Measurements from ENCODE around the gene GALNT14.
"Not testable (repeated sequence)": the region's sequence is repeated elsewhere in the genome, so short reads cannot be mapped to it uniquely, and the experiment has no call there.

The GALNT14 gene

DNA sequence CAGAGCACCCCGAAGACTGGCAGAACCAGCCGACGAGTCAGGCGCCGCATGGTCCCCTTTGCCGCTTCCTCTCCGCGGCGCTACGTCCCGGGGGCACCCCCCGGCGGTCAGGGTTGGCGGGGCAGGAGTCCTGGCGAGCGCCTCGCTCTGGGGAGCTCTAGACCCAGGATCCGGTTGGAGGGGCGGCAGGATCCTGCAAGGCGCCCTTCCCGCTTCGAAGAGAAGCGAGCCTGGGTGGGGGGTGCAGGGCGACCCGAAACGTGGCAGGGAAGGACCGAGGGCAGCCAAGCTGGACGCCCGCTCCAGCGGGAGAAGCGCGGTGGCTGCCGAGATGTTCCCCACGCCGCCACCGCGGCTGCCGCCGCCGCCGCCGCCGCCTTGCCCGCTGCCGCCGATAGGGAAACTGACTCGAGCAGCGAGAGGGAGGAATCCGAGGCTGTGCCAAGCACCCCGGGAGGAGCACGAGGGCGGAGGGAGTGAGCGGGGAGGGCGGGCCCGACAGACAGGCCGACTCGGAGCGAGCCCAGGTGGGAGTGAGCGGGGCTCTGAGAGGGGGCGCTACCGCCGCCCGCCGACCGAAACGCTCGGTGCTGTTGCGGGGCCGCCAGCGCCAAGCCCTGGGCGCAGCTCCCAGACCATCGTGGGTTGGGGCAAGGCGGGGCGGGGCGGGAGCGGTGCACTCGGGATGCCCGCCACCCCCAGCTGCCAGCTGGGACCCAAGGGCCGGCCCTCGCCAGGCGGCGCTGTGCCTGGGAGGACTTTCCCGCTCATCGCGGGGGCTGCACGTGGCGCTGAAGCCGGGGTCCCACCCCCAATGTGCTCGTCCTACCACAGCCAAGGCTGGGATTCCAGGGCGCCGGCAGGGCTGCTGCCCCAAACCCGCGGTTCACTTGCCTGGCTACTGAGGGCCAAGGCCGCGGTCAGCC lies at the start of gene GALNT14:
Gene GALNT14 (minus strand): TSS at position 404 of the 926 bp plus-strand sequence. CDS start 354 bp downstream, at position 50.
- peak in 1 of 2 experiments; percentile 24 for DNase-seq (ENCODE audit: low read depth in 2 of 2)

GRCh38 chr2:31187166-31187565 lies 48.9 kb upstream of the GALNT14 start:
- DNase-seq (ENCODE audit: low read depth in 2 of 2), result no peak

DNA sequence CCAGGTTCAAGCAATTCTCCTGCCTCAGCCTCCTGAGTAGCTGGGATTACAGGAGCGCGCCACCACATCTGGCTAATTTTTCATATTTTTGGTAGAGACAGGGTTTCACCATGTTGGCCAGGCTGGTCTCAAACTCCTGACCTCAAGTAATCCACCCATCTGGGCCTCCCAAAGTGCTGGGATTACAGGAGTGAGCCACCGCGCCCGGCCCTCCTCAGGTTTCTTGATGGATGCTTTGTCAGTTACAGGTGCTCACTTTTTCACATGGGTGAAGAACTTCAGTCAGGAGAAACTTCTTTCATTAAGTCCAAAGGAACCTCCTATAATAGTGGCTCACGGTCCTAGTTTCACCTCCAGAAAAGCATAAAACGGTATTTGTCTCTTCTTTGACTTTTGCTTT lies 45.7 kb upstream of the GALNT14 start:
- not testable (repeated sequence) for DNase-seq (ENCODE audit: low read depth in 2 of 2)

DNA sequence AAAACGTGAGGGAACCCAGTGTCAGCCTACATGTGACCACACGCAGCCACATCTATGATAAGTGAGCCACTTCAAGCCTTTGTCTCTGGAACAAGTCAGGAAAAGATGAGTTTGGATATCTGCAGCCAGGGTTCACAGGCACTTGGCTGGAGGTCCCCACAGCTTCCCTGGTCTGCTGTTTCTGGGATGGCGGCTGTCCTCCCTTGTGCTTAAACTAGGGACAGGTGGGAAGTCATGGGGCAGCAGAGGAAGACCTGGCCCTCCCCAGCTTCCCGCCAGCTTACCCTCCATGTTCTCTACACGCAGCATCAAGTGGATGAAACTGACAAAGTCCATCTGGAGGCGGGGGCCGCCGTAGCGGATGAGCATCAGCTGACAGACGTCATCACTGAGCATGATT lies 38.5 kb upstream of the GALNT14 start:
- no peak for DNase-seq (ENCODE audit: low read depth in 2 of 2)

- DNase-seq (ENCODE audit: low read depth in 2 of 2), result no peak
Observed at GRCh38 chr2:31171142-31171541, 32.9 kb upstream of the GALNT14 start.

GRCh38 chr2:31170071-31170698 lies 31.9 kb upstream of the GALNT14 start:
- DNase-seq (ENCODE audit: low read depth in 2 of 2), result peak; percentile 24 to 32

DNA sequence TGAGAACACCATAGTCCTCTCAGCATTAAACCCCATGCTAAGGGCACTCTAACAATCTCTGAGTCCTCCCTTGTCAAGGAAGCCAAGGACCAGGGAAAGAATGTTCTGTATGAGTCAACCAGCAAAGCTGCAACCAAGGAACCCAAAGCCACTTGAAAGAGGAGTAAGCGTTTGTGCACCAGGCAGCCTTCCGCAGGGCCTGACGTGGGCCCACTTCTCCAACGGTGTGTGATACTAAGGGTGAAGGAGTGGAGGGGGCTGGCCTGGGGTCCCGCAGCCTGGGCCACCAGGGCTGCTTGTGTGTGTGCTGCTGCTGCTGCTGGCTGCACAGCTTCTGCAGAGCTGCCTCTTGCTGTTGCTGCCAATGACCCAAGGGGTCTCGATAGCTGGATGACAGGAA lies 30.1 kb upstream of the GALNT14 start:
- no peak for DNase-seq (ENCODE audit: low read depth in 2 of 2)

- DNase-seq (ENCODE audit: low read depth in 2 of 2), result no peak
Observed at GRCh38 chr2:31166925-31167324, 28.7 kb upstream of the GALNT14 start.

GRCh38 chr2:31163011-31163539 lies 24.8 kb upstream of the GALNT14 start:
- DNase-seq (ENCODE audit: low read depth in 2 of 2), result no peak

DNA sequence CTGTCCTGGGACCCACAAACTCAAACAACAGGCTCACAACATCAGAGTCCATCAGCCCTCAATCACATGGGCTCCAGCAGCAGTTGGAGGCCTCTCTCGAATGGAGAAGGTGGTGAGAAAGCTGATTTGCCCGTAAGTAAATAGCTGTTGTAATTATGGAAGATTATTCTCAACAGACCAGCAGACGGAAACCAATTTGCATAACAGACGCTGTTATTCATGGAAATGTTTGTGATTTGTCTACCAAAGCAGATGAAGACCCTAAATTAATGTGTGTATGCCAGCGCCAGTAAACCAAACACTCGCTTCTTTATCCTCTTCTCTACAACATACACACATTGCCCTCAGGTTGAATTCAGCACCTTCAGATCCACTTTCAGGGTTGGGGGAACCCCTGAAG lies 23.4 kb upstream of the GALNT14 start:
- no peak for DNase-seq (ENCODE audit: low read depth in 2 of 2)

GRCh38 chr2:31151501-31151900 lies 13.3 kb upstream of the GALNT14 start:
- no peak for DNase-seq (ENCODE audit: low read depth in 2 of 2)

DNA sequence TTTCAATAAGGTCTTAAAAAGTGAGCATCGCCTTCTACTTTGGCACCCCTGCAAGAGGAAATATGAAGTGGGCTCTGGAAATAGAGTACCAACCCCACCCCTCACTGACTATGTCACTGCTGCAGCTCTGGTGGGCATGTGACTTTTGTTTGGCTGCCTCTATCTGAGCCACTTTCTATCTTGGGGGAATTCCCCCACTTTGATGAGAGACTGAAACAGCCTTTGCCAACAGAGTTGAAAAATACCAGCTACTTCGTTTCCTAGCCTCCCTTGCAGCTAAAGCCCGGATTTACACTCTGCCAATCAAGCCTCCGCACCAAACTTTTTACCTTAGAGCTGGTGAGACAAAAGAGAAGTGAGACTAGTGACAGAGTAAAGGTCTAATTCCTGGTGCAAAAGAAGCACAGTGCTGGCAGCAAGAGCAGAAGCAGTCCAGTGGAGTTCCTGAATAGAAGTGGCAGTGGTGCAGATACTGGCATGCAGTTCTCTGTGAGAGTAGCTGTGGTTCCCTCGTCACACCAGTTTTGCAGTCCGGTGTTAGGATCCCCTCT lies 12.0 kb upstream of the GALNT14 start:
- DNase-seq (ENCODE audit: low read depth in 2 of 2), result no peak

GRCh38 chr2:31148514-31148913 lies 10.3 kb upstream of the GALNT14 start:
- DNase-seq (ENCODE audit: low read depth in 2 of 2), result no peak

DNA sequence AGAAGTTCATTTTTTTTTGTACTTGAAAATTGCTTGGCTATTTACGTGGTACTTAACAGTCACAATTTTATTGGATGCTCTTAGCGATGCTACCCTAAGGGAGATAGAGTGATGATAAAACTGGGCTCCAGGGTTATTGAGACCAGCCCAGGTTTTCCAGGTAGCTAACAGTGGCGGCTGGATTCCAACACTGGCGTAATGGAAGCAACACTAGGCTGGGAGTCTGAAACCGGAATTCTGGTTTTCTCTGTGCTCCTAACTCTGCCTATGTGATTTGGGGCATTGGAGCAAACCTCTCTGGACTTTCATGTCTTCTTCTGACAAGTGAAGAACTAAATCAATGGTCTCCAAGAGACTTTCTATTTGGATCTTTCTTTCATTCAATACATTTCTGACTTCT lies 9.4 kb upstream of the GALNT14 start:
- DNase-seq (ENCODE audit: low read depth in 2 of 2), result no peak

DNA sequence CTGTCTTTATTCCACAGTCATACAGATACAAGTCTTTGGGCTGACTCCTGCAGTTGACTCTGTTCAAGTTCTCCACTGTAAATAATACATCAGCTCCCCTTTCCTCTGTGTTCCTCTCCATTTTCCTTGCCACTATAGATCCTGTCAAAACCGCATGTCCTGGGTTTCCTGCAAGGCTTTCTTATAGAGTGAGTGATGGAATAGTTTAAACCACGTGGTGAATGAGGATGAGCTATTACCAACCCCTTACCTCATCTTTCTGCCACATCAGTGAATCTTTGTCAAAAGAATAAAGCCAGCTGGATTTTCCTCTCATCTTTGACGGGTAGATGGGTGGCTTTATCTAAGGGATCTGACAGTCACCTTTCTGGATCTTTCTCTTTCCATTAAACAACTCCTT lies 3.9 kb upstream of the GALNT14 start:
- no peak for DNase-seq (ENCODE audit: low read depth in 2 of 2)

DNA sequence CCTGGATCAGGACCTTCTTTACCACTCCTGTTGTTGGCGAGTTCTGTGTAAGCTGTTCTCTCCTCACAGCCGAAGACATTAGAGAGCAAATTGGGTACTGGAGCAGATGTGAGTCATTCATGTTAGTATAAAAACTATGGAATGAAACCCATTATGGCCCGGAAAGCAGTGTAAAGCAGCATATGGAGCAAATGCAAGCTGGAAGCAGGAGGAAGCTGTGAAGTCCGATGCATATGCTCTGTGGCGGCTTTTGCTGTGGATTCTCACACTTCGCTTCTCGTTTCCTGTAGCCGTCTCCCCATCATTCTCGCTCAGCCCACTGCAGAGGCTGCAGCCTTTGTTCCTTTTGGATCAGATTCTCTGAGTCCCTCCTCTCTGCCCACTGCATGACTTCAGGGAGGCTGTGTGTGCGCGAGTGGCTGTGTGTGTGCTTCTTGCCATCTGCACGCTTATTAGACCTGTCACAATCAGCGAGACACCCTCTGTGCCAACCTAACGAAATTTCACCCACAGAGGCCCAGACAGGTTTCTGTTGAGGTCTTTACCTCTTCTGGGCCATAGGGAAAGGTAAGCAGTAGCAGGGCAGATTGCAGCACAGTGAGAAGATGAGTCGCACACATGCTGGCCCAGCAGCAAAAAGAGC lies 3.3 kb upstream of the GALNT14 start:
- peak; percentile 45 to 50 for DNase-seq (ENCODE audit: low read depth in 2 of 2)

DNA sequence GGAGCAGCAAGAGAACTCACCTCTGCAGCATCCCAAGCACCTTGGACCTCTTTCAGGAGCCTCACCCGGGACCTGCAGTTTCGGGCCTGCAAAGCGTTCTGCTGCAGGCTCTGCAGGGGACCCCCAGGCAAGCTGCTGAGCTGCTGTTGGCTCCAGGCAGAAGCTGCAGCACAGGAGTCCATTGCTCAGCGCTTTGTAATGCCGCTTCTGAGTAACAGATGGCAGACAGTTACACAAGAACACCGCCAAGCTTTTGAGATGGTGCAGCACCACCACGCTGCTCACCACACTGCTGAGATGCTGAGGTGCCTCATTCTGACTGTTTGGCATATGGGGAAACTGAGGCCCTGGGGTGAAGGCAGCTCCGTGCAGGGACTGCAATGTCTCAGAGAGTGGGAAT lies 1.9 kb upstream of the GALNT14 start:
- DNase-seq (ENCODE audit: low read depth in 2 of 2), result peak; percentile 29 to 34

DNA sequence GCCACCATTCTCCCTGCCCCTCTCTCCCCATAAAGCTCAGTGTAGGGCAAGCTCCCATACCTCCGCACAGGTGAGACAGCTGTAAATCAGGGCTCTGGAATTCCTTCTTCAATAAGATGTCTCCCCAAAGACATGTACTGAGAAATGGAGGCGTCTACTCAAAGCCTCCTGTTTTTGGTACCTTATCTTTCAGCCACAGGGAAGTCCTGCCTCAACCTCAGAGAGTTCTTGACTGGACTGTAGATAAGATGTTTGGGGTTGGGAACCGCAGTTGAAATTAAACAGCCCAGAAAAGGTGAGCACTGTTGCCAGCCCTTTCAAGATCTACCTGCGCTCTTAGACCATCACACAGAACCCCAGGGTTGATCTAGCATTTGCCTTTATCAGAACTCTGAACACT lies 1.4 kb upstream of the GALNT14 start:
- no peak for DNase-seq (ENCODE audit: low read depth in 2 of 2)

GRCh38 chr2:31137211-31138036 lies 816 bp downstream of the GALNT14 start:
- DNase-seq (ENCODE audit: low read depth in 2 of 2), result no peak

- no peak for DNase-seq (ENCODE audit: low read depth in 2 of 2)
Observed at GRCh38 chr2:31136732-31137131, 1.5 kb downstream of the GALNT14 start.

DNA sequence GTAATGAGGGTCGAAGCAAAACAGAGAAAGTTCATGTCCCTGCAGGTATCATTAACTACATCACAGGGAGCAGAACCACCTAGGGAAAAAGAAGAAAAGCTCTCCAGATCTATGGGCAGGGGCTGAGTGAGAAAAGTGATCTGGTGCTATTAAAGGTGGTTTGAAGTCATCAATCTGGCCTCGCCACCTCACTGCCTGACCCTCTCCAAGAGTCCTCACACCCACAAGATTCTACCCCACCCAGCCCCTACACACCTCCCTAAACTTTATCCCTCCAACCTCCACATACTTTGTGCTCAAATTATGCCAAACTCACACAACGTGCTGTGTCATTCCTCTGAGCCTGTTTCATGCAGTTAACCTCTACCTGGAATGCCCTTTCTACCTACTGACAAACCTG lies 2.2 kb downstream of the GALNT14 start:
- DNase-seq (ENCODE audit: low read depth in 2 of 2), result no peak

Data from fibroblast of skin of left quadriceps (primary cell).